ENCODE results near the gene SLC16A7.

DNA sequence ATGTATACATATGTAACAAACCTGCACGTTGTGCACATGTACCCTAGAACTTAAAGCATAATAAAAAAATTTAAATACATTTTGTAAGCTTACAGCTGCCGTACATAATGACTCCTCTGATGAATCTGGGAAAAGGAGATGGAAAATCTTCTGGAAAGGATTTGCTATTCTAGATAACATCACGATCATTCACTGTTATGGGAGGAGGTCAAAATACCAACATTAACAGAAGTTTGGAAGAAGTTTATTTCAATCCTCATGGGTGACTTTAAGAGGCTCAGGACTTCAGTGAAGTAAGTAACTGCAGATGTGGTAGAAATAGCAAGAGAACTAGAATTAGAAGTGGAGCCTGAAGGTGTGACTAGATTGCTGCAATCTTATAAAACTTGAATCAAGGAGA is 172.2 kb downstream of the SLC16A7 start:
- TF ChIP-seq POLR2AphosphoS5 (IDR thresholded peaks at IDR 0.05; ENCODE audit: low read depth, low read length) = no peak
- no peak for TF ChIP-seq TAF1 (IDR thresholded peaks at IDR 0.05; ENCODE audit: low read depth, low read length)
- no peak for TF ChIP-seq POLR2A (IDR thresholded peaks at IDR 0.05; ENCODE audit: low read depth, low read length)
- no peak for TF ChIP-seq POU2F2 (IDR thresholded peaks at IDR 0.05; ENCODE audit: low read depth, low read length)
- TF ChIP-seq SPI1 (IDR thresholded peaks at IDR 0.05; ENCODE audit: low read depth, low read length) = no peak
